Stomach smooth muscle (tissue), 2 donors: ENCODE results near the gene C1orf56.

Experiments used
- H3K27ac ChIP-seq: one replicate; pipeline ENCODE4 v1.7.0; 2013; ENCODE audit warnings: mild to moderate bottlenecking, low read length, inconsistent platforms
- H3K27me3 ChIP-seq, 2 donors: one replicate each; pipeline ENCODE4 v1.7.0; 2013; ENCODE audit warnings: low read length in 2 of 2; ENCODE audit not compliant: insufficient read depth in 2 of 2, control insufficient read depth in 1 of 2
- H3K36me3 ChIP-seq, 2 donors: one replicate each; pipeline ENCODE4 v1.7.0; 2013; ENCODE audit warnings: low read length in 2 of 2; ENCODE audit not compliant: control insufficient read depth in 2 of 2, insufficient read depth in 2 of 2
- H3K4me1 ChIP-seq: one replicate; pipeline ENCODE4 v1.7.0; 2013; ENCODE audit warnings: low read length; ENCODE audit not compliant: control insufficient read depth, insufficient read depth
- H3K4me3 ChIP-seq, 2 donors: one replicate each; pipeline ENCODE4 v1.7.0; 2013; ENCODE audit warnings: low read length in 2 of 2
- H3K9ac ChIP-seq, 2 donors: one replicate each; pipeline ENCODE4 v1.7.0; 2013; ENCODE audit warnings: low read length in 2 of 2, mild to moderate bottlenecking in 1 of 2
- H3K9me3 ChIP-seq, 2 donors: one replicate each; pipeline ENCODE4 v1.7.0; 2013; ENCODE audit warnings: low read length in 2 of 2; ENCODE audit not compliant: control insufficient read depth in 2 of 2
- donor health status: healthy.
- donor health status: Pancreatic carcinoma.

The C1orf56 gene, protein sequence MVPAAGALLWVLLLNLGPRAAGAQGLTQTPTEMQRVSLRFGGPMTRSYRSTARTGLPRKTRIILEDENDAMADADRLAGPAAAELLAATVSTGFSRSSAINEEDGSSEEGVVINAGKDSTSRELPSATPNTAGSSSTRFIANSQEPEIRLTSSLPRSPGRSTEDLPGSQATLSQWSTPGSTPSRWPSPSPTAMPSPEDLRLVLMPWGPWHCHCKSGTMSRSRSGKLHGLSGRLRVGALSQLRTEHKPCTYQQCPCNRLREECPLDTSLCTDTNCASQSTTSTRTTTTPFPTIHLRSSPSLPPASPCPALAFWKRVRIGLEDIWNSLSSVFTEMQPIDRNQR

DNA sequence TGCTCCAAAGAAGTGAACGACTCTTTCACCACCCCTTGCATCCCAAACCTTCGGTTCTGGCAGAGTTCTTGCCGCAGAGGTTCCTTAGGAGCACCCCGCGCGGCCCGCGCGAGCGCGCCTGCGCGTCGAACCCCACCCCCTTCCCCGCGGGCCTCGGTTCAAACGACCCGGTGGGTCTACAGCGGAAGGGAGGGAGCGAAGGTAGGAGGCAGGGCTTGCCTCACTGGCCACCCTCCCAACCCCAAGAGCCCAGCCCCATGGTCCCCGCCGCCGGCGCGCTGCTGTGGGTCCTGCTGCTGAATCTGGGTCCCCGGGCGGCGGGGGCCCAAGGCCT, at the start of gene C1orf56:
Gene C1orf56, plus strand, starts transcription at position 161 of the 334 bp plus-strand sequence. Its CDS starts 97 bp downstream, at position 258.
- Histone ChIP-seq H3K27ac (peak within 1 kb of the TSS; percentile 88), H3K9me3 (no peaks in the 10 kb centered on the region), H3K9ac (peak within 1 kb of the TSS; percentile 76 to 88), H3K4me3 (peak within 1 kb of the TSS; percentile 86 to 91), H3K36me3 (peaks cover 9 to 10% of the 10 kb centered on the region in 2 donors), H3K4me1 (peaks cover 16% of the 10 kb centered on the region), H3K27me3 (no peaks in the 10 kb centered on the region)

GRCh38 chr1:150997949-150998348, 49.6 kb upstream of the C1orf56 start:
- Histone ChIP-seq H3K36me3 (peaks cover 36 to 42% of the 10 kb centered on the region in 2 donors), H3K27me3 (no peaks in the 10 kb centered on the region), H3K4me3 (no peak overlapping the region), H3K27ac (no peak overlapping the region), H3K9me3 (no peaks in the 10 kb centered on the region), H3K9ac (no peak overlapping the region), H3K4me1 (peaks cover 10% of the 10 kb centered on the region)

DNA sequence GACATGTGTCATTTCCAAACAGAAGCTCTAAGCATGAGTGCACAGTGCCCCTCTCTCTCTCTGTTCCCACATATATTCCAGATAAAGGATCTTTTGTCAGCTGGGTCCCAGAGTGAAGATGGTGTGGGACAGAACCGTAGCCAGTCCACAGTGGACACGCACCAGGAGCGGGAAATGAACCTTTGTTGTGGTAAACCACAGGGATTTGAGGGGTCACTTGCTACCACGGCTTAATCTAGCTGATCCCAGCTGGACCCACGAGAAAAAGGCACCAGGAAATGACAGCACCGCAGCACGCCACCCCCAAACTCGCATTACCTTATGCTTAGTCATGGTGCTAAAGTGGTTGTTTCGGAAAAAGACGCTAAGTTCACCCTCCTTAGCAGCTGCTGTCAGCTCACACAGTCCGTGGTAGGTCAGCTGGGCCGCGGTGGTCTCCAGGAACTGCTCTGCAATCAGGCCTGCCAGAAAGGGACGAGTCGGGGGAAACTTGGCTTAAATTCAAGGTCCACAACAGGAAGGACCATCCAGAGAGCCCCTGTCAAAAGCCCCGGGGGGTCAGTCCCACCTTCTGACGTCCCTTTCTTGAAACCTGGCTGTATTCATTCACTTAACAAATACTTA, 48.4 kb upstream of the C1orf56 start:
- H3K4me1 ChIP-seq = peaks cover 16% of the 10 kb centered on the region
- no peaks in the 10 kb centered on the region for H3K9me3 ChIP-seq
- H3K36me3 ChIP-seq = peaks cover 36 to 42% of the 10 kb centered on the region in 2 donors
- H3K27ac ChIP-seq = no peak overlapping the region
- H3K27me3 ChIP-seq = no peaks in the 10 kb centered on the region
- H3K4me3 ChIP-seq = no peak overlapping the region
- no peak overlapping the region for H3K9ac ChIP-seq

GRCh38 chr1:150999926-151000325, 47.6 kb upstream of the C1orf56 start:
- Histone ChIP-seq H3K9ac (no peak overlapping the region), H3K27ac (no peak overlapping the region), H3K4me1 (peaks cover 22% of the 10 kb centered on the region), H3K9me3 (no peaks in the 10 kb centered on the region), H3K4me3 (no peak overlapping the region), H3K27me3 (no peaks in the 10 kb centered on the region), H3K36me3 (peaks cover 36 to 42% of the 10 kb centered on the region in 2 donors)

GRCh38 chr1:151000408-151000807, 47.1 kb upstream of the C1orf56 start:
- H3K9me3 ChIP-seq = no peaks in the 10 kb centered on the region
- H3K4me3 ChIP-seq = no peak overlapping the region
- no peak overlapping the region for H3K9ac ChIP-seq
- peaks cover 36 to 42% of the 10 kb centered on the region in 2 donors for H3K36me3 ChIP-seq
- no peak overlapping the region for H3K27ac ChIP-seq
- H3K4me1 ChIP-seq = peaks cover 24% of the 10 kb centered on the region
- no peaks in the 10 kb centered on the region for H3K27me3 ChIP-seq

DNA sequence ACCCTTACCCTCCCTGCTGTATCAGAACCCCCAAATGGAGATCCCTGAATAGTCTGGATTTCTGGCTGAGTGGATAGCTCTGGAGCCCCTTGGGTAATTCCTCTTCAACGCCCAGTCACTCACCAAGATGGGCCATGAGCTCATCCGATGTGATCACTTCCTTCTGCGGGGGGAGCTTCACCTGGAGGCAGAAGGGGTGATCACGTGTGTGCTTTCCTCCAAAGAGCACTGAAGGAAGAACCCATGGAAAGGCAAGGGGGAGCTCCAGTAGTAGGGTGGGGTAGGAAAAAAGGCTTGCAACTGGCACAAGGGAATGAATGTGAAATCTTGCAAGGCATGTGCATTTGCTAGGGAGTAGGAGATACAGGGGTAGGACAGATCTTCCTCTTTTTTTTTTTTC, 45.9 kb upstream of the C1orf56 start:
- Histone ChIP-seq H3K9ac (no peak overlapping the region), H3K4me1 (peaks cover 20% of the 10 kb centered on the region), H3K36me3 (peaks cover 36 to 42% of the 10 kb centered on the region in 2 donors), H3K27me3 (no peaks in the 10 kb centered on the region), H3K4me3 (no peak overlapping the region), H3K9me3 (no peaks in the 10 kb centered on the region), H3K27ac (no peak overlapping the region)

- peaks cover 23% of the 10 kb centered on the region for H3K4me1 ChIP-seq
- no peaks in the 10 kb centered on the region for H3K27me3 ChIP-seq
- H3K9ac ChIP-seq = no peak overlapping the region
- H3K27ac ChIP-seq = no peak overlapping the region
- no peaks in the 10 kb centered on the region for H3K9me3 ChIP-seq
- peaks cover 34 to 37% of the 10 kb centered on the region in 2 donors for H3K36me3 ChIP-seq
- no peak overlapping the region for H3K4me3 ChIP-seq
Measured at GRCh38 chr1:151002051-151002450, 45.5 kb upstream of the C1orf56 start.

GRCh38 chr1:151002611-151003010, 44.9 kb upstream of the C1orf56 start:
- Histone ChIP-seq H3K27me3 (no peaks in the 10 kb centered on the region), H3K36me3 (peaks cover 29 to 34% of the 10 kb centered on the region in 2 donors), H3K4me1 (peaks cover 28% of the 10 kb centered on the region), H3K9me3 (no peaks in the 10 kb centered on the region), H3K9ac (no peak overlapping the region), H3K4me3 (no peak overlapping the region), H3K27ac (no peak overlapping the region)

DNA sequence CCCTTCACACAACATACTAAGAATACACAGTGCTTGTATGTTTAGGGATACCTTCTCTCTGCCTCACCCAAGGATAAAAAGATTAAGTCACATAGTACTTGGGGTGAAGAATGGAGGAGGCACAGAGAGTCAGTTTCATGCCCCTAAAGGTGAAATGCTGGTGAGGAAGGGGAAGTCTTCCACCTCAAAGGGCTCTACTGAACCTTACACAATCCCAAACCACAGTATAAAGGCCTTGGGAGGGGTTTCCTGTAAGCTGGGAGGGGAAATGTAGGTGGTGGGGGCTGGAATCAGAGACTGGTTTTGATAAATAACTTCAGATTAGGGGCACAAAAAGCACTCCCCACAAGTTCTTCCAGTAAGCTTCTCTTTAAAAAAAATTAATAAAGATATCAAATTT, 44.4 kb upstream of the C1orf56 start:
- Histone ChIP-seq H3K36me3 (peaks cover 23 to 30% of the 10 kb centered on the region in 2 donors), H3K9ac (peak overlapping the region in 1 of 2 donors; percentile 34), H3K27ac (no peak overlapping the region), H3K4me1 (peaks cover 33% of the 10 kb centered on the region), H3K9me3 (no peaks in the 10 kb centered on the region), H3K27me3 (no peaks in the 10 kb centered on the region), H3K4me3 (peak overlapping the region; percentile 28 to 47)

DNA sequence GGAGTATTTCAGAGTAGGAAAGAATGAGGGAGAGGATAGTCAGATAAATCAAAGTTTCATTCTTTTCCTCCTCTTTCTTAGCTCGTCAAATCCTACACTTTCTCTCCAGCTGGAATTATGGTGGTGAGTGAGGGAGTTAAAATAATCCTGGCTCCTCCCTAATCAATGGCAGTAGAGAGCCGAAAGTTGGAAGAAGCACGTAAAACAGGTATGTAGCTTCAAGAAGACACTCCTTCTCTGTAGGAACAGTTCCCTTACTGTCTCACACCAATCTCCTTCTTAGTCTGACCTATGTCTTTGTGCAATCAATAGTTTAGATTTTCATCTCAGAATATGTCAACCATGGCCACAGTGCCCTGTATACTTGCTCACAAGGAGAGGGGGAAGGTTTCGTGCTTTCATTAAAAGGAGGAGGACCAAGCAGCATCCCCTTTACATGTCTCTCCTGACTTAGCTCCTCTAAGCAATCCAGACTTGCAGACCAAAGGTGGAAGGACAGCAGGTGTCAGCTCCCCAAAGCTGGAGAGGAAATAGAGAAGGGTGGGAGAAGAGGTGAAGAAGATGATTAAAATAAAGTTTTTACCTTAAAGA, 41.7 kb upstream of the C1orf56 start:
- Histone ChIP-seq H3K4me1 (peaks cover 44% of the 10 kb centered on the region), H3K9me3 (no peaks in the 10 kb centered on the region), H3K36me3 (peaks cover 10 to 12% of the 10 kb centered on the region in 2 donors), H3K27ac (peak overlapping the region; percentile 92), H3K27me3 (no peaks in the 10 kb centered on the region), H3K4me3 (peak overlapping the region; percentile 72 to 95), H3K9ac (peak overlapping the region; percentile 59 to 95)
